HepG2 (cell line): ENCODE results near the gene JADE2. TPM values are rescaled to one million over a fixed set of nuclear protein-coding genes. Genes with fewer than 3 reads are reported as not detected.
A peak's percentile ranks its signal among the peaks of the same experiment; 100 is the strongest.

Source experiments
- AGO1 ChIP-seq: fragments of 200-400 bp; formaldehyde crosslinking; IDR thresholded peaks from 2 replicates; pipeline ENCODE4 v1.6.1; 2017; ENCODE audit warnings: mild to moderate bottlenecking, low read depth, low read length, moderate library complexity; ENCODE audit not compliant: poor library complexity, severe bottlenecking
- GTF3A ChIP-seq: sonication (generic); formaldehyde crosslinking; conservative IDR thresholded peaks from 2 replicates; pipeline ENCODE4 v1.4.0; 2020; ENCODE audit warnings: mild to moderate bottlenecking, missing genetic modification reagents
- JDP2 ChIP-seq: sonication (generic); formaldehyde crosslinking; IDR thresholded peaks from 2 replicates; pipeline ENCODE4 v1.8.1; 2022; ENCODE audit warnings: missing genetic modification reagents, borderline replicate concordance
- MEF2D ChIP-seq: sonication (generic); formaldehyde crosslinking; IDR thresholded peaks from 2 replicates; pipeline ENCODE4 v1.5.1; 2020; ENCODE audit warnings: mild to moderate bottlenecking, missing genetic modification reagents
- NFYB ChIP-seq: sonication (generic); formaldehyde crosslinking; IDR thresholded peaks from 2 replicates; pipeline ENCODE4 v1.4.0; 2020; ENCODE audit warnings: missing genetic modification reagents
- PHF8 ChIP-seq: sonication (generic); formaldehyde crosslinking; IDR thresholded peaks from 2 replicates; pipeline ENCODE4 v1.5.0; 2020; ENCODE audit warnings: missing genetic modification reagents
- SRSF1 ChIP-seq: fragments of 200-400 bp; formaldehyde crosslinking; optimal IDR thresholded peaks from 2 replicates; pipeline ENCODE3; 2017; ENCODE audit warnings: mild to moderate bottlenecking, low read depth, low read length, moderate library complexity
- XRCC5 ChIP-seq: fragments of 200-400 bp; formaldehyde crosslinking; optimal IDR thresholded peaks from 2 replicates; pipeline ENCODE3; 2017; ENCODE audit warnings: mild to moderate bottlenecking, low read length
- ZNF17 ChIP-seq: sonication (generic); formaldehyde crosslinking; IDR thresholded peaks from 2 replicates; pipeline ENCODE4 v1.5.0; 2020; ENCODE audit warnings: mild to moderate bottlenecking, missing genetic modification reagents
- ZNF180 ChIP-seq: sonication (generic); formaldehyde crosslinking; IDR thresholded peaks from 2 replicates; pipeline ENCODE4 v1.4.0; 2020; ENCODE audit warnings: low read depth, missing genetic modification reagents, borderline replicate concordance
- ZNF431 ChIP-seq: sonication (generic); formaldehyde crosslinking; IDR thresholded peaks from 2 replicates; pipeline ENCODE4 v1.9.0; 2022; ENCODE audit warnings: missing genetic modification reagents, low read depth, mild to moderate bottlenecking, borderline replicate concordance
- ZNF782 ChIP-seq: sonication (generic); formaldehyde crosslinking; IDR thresholded peaks from 2 replicates; pipeline ENCODE4 v1.4.0; 2020; ENCODE audit warnings: missing genetic modification reagents, mild to moderate bottlenecking, borderline replicate concordance
- ZSCAN12 ChIP-seq: sonication (generic); formaldehyde crosslinking; IDR thresholded peaks from 2 replicates; pipeline ENCODE4 v1.9.0; 2021; ENCODE audit warnings: mild to moderate bottlenecking, missing genetic modification reagents
- polyA plus RNA-seq, 8 experiments: library from polyadenylated mRNA; depleted of rRNA in 3 of 8; stranded (reverse) in 7 of 8; unstranded in 1 of 8; fragments of >200 nt; fragmentation: Illumina TruSeq in 4 of 8; extraction: Trizol in 4 of 8; gene quantifications; 2 replicates each; pipeline versions ENCODE4 v1.2.1 to v1.2.3, GENCODE V29; 2011 to 2016; ENCODE audit warnings: low read depth in 4 of 8, missing spikeins in 1 of 8, mixed read lengths in 1 of 8; ENCODE audit not compliant: insufficient read depth in 1 of 8
- total RNA-seq, 5 experiments: library from RNA; depleted of rRNA; stranded (reverse); fragments of >200 nt; fragmentation: Illumina TruSeq; extraction: Trizol; gene quantifications; 2 replicates each; pipeline ENCODE4 v1.2.3, GENCODE V29; 2016; ENCODE audit warnings: low read depth in 1 of 5
- TF ChIP-seq, protein P1 (sequence below): sonication (generic); formaldehyde crosslinking; IDR thresholded peaks from 2 replicates; pipeline ENCODE4 v1.5.1; 2020; ENCODE audit warnings: missing genetic modification reagents, mild to moderate bottlenecking, borderline replicate concordance
- TF ChIP-seq, protein P2 (sequence below): sonication (generic); formaldehyde crosslinking; IDR thresholded peaks from 2 replicates; pipeline ENCODE4 v1.4.0; 2020; ENCODE audit warnings: missing genetic modification reagents
- TF ChIP-seq, protein P3 (sequence below): IDR thresholded peaks from 2 replicates; pipeline ENCODE4 v1.6.1; 2016
- TF ChIP-seq, protein P4 (sequence below): IDR thresholded peaks from 2 replicates; pipeline ENCODE4 v1.6.1; 2018; ENCODE audit warnings: missing genetic modification reagents, mild to moderate bottlenecking, missing compliant biosample characterization
- TF ChIP-seq, protein P5 (sequence below): sonication (generic); formaldehyde crosslinking; IDR thresholded peaks from 2 replicates; pipeline ENCODE4 v1.5.1; 2020; ENCODE audit warnings: mild to moderate bottlenecking, missing genetic modification reagents, borderline replicate concordance

The JADE2 gene
- total and polyA plus RNA-seq, 2 of the 13 experiments (the other 11 are each of a cell fraction or from before 2014, with no cell fraction given): 7.5 to 15.1 TPM

DNA sequence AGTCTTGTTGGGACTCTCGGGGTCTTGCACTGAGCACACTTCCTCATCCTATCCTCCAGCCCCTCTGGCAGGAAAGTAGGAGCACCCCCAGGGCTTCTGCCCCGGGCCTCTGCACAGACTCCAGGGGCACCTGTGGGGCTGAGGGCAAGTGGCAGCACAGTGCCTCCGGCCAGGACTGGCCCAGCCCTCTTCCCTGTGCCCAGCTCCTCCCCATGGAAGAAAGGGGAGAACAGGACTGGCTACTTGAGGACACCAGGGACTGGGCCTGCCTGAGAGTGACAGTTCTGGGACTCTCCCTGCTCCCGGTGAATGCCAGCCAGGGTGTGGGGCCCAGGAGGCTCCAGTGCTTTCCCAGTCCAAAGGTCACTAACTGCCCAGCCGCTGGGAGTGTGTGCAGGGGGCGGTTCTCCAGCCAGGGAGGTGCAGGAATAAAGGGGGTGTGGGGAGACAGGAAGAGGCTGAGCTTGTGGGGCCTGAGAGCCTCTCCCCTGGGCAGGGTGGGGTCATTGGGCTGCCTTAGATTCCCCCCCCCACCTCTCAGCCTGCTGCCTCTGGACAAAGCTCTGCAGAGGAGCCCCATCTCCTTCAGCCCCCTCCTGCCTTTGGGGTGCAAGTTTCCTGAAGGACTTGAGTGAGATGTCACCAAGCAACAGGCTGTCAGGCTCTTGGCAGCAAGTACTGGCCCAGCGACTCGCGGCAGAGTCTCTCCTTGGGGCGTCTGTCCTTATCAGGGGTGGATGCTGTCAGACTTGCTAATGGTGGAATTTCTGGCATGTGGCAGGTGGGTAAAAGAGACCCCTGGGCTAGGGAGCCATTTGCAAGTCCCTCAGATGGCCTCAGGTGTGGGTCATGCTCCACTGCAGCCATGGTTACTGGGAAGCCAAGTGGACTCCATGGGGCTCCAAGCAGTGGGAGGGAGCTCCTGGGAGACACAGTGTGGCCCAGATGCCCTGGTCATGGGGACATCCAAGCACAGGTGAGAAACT, 19.1 kb upstream of the JADE2 start (continued):
- TF ChIP-seq MEF2D (CRISPR knock-in tag) (peak; percentile 84), ZNF782 (CRISPR knock-in tag) (no peak), XRCC5 (peak; percentile 64), PHF8 (CRISPR knock-in tag) (peak; percentile 66), ZNF180 (no peak), JDP2 (CRISPR knock-in tag) (no peak), GTF3A (CRISPR knock-in tag) (no peak), SRSF1 (peak; percentile 83), ZSCAN12 (CRISPR knock-in tag) (no peak), AGO1 (peak; percentile 77), ZNF431 (CRISPR knock-in tag) (no peak; the same call in 1 of the 2 replicates), NFYB (CRISPR knock-in tag) (peak; percentile 78), ZNF17 (no peak)
- TF ChIP-seq, protein P1, sequence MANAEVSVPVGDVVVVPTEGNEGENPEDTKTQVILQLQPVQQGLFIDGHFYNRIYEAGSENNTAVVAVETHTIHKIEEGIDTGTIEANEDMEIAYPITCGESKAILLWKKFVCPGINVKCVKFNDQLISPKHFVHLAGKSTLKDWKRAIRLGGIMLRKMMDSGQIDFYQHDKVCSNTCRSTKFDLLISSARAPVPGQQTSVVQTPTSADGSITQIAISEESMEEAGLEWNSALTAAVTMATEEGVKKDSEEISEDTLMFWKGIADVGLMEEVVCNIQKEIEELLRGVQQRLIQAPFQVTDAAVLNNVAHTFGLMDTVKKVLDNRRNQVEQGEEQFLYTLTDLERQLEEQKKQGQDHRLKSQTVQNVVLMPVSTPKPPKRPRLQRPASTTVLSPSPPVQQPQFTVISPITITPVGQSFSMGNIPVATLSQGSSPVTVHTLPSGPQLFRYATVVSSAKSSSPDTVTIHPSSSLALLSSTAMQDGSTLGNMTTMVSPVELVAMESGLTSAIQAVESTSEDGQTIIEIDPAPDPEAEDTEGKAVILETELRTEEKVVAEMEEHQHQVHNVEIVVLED (CRISPR knock-in tag): peak; percentile 66; the same call in 1 of the 2 replicates
- TF ChIP-seq, protein P2, sequence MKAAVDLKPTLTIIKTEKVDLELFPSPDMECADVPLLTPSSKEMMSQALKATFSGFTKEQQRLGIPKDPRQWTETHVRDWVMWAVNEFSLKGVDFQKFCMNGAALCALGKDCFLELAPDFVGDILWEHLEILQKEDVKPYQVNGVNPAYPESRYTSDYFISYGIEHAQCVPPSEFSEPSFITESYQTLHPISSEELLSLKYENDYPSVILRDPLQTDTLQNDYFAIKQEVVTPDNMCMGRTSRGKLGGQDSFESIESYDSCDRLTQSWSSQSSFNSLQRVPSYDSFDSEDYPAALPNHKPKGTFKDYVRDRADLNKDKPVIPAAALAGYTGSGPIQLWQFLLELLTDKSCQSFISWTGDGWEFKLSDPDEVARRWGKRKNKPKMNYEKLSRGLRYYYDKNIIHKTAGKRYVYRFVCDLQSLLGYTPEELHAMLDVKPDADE (CRISPR knock-in tag): no peak
- TF ChIP-seq, protein P3, sequence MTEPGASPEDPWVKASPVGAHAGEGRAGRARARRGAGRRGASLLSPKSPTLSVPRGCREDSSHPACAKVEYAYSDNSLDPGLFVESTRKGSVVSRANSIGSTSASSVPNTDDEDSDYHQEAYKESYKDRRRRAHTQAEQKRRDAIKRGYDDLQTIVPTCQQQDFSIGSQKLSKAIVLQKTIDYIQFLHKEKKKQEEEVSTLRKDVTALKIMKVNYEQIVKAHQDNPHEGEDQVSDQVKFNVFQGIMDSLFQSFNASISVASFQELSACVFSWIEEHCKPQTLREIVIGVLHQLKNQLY (CRISPR knock-in tag): peak; percentile 99
- TF ChIP-seq, protein P4, sequence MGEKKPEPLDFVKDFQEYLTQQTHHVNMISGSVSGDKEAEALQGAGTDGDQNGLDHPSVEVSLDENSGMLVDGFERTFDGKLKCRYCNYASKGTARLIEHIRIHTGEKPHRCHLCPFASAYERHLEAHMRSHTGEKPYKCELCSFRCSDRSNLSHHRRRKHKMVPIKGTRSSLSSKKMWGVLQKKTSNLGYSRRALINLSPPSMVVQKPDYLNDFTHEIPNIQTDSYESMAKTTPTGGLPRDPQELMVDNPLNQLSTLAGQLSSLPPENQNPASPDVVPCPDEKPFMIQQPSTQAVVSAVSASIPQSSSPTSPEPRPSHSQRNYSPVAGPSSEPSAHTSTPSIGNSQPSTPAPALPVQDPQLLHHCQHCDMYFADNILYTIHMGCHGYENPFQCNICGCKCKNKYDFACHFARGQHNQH (CRISPR knock-in tag): peak; percentile 89
- TF ChIP-seq, protein P5, sequence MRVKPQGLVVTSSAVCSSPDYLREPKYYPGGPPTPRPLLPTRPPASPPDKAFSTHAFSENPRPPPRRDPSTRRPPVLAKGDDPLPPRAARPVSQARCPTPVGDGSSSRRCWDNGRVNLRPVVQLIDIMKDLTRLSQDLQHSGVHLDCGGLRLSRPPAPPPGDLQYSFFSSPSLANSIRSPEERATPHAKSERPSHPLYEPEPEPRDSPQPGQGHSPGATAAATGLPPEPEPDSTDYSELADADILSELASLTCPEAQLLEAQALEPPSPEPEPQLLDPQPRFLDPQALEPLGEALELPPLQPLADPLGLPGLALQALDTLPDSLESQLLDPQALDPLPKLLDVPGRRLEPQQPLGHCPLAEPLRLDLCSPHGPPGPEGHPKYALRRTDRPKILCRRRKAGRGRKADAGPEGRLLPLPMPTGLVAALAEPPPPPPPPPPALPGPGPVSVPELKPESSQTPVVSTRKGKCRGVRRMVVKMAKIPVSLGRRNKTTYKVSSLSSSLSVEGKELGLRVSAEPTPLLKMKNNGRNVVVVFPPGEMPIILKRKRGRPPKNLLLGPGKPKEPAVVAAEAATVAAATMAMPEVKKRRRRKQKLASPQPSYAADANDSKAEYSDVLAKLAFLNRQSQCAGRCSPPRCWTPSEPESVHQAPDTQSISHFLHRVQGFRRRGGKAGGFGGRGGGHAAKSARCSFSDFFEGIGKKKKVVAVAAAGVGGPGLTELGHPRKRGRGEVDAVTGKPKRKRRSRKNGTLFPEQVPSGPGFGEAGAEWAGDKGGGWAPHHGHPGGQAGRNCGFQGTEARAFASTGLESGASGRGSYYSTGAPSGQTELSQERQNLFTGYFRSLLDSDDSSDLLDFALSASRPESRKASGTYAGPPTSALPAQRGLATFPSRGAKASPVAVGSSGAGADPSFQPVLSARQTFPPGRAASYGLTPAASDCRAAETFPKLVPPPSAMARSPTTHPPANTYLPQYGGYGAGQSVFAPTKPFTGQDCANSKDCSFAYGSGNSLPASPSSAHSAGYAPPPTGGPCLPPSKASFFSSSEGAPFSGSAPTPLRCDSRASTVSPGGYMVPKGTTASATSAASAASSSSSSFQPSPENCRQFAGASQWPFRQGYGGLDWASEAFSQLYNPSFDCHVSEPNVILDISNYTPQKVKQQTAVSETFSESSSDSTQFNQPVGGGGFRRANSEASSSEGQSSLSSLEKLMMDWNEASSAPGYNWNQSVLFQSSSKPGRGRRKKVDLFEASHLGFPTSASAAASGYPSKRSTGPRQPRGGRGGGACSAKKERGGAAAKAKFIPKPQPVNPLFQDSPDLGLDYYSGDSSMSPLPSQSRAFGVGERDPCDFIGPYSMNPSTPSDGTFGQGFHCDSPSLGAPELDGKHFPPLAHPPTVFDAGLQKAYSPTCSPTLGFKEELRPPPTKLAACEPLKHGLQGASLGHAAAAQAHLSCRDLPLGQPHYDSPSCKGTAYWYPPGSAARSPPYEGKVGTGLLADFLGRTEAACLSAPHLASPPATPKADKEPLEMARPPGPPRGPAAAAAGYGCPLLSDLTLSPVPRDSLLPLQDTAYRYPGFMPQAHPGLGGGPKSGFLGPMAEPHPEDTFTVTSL: peak; percentile 54; the same call in 1 of the 2 replicates
